HepG2 (cell line): Measurements from ENCODE around the gene UAP1L1. TPM values are rescaled to one million over a fixed set of nuclear protein-coding genes. Genes with fewer than 3 reads are reported as not detected.

Experiments used
- ARHGAP35 ChIP-seq: sonication (generic); formaldehyde crosslinking; IDR thresholded peaks from 2 replicates; pipeline ENCODE4 v1.9.0; 2022; ENCODE audit warnings: mild to moderate bottlenecking, inconsistent platforms, moderate library complexity, missing genetic modification reagents, borderline replicate concordance
- BRCA1 ChIP-seq: sonication (generic); formaldehyde crosslinking; IDR thresholded peaks from 2 replicates; pipeline ENCODE4 v1.4.0; 2020; ENCODE audit warnings: missing genetic modification reagents
- CEBPZ ChIP-seq: IDR thresholded peaks from 2 replicates; pipeline ENCODE4 v1.6.1; 2012; ENCODE audit warnings: low read length, improper control_type of control experiment
- FLYWCH1 ChIP-seq: sonication (generic); formaldehyde crosslinking; IDR thresholded peaks from 2 replicates; pipeline ENCODE4 v1.8.1; 2023; ENCODE audit warnings: mild to moderate bottlenecking, missing genetic modification reagents
- HIVEP1 ChIP-seq: sonication (generic); formaldehyde crosslinking; IDR thresholded peaks from 2 replicates; pipeline ENCODE4 v1.4.0; 2020; ENCODE audit warnings: mild to moderate bottlenecking, missing genetic modification reagents
- JUN ChIP-seq: sonication (generic); formaldehyde crosslinking; IDR thresholded peaks from 2 replicates; pipeline ENCODE4 v1.4.0; 2020; ENCODE audit warnings: mild to moderate bottlenecking, missing genetic modification reagents
- NFIC ChIP-seq: IDR thresholded peaks from 2 replicates; pipeline ENCODE4 v1.6.1; 2012; ENCODE audit warnings: mild to moderate bottlenecking, low read length, inconsistent platforms
- POGK ChIP-seq: sonication (generic); formaldehyde crosslinking; conservative IDR thresholded peaks from 2 replicates; pipeline ENCODE4 v1.8.0; 2022; ENCODE audit warnings: mild to moderate bottlenecking, moderate library complexity, missing genetic modification reagents
- RARA ChIP-seq: IDR thresholded peaks from 2 replicates; pipeline ENCODE4 v1.6.1; 2016; ENCODE audit warnings: missing genetic modification reagents, missing compliant biosample characterization
- RBM39 ChIP-seq: fragments of 200-400 bp; formaldehyde crosslinking; IDR thresholded peaks from one replicate; pipeline ENCODE4 v1.6.1; 2018; ENCODE audit warnings: antibody characterized with exemption, mild to moderate bottlenecking, low read depth, low read length; ENCODE audit not compliant: poor library complexity, severe bottlenecking
- SIN3A ChIP-seq: IDR thresholded peaks from 2 replicates; pipeline ENCODE4 v1.6.1; 2011; ENCODE audit warnings: low read depth, mild to moderate bottlenecking, control low read depth, low read length, borderline replicate concordance
- SMAD1 ChIP-seq: sonication (generic); formaldehyde crosslinking; IDR thresholded peaks from 2 replicates; pipeline ENCODE4 v1.4.0; 2020; ENCODE audit warnings: missing genetic modification reagents, low read depth, mild to moderate bottlenecking, borderline replicate concordance
- SMARCE1 ChIP-seq: fragments of 450-650 bp; IDR thresholded peaks from 2 replicates; pipeline ENCODE4 v1.6.1; 2017; ENCODE audit warnings: borderline replicate concordance
- SOX5 ChIP-seq: IDR thresholded peaks from 2 replicates; pipeline ENCODE4 v1.6.1; 2016; ENCODE audit warnings: borderline replicate concordance
- TAF1 ChIP-seq: sonication (generic); formaldehyde crosslinking; IDR thresholded peaks from 2 replicates; pipeline ENCODE4 v1.4.0; 2020; ENCODE audit warnings: missing genetic modification reagents
- ZNF264 ChIP-seq: sonication (generic); formaldehyde crosslinking; IDR thresholded peaks from 2 replicates; pipeline ENCODE4 v1.4.0; 2020; ENCODE audit warnings: missing genetic modification reagents
- ZNF296 ChIP-seq: sonication (generic); formaldehyde crosslinking; conservative IDR thresholded peaks from 2 replicates; pipeline ENCODE4 v1.5.0; 2020; ENCODE audit warnings: mild to moderate bottlenecking, missing genetic modification reagents
- ZNF30 ChIP-seq: sonication (generic); formaldehyde crosslinking; IDR thresholded peaks from 2 replicates; pipeline ENCODE4 v1.5.0; 2020; ENCODE audit warnings: mild to moderate bottlenecking, missing genetic modification reagents
- ZNF552 ChIP-seq: sonication (generic); formaldehyde crosslinking; IDR thresholded peaks from 2 replicates; pipeline ENCODE4 v1.9.0; 2022; ENCODE audit warnings: missing genetic modification reagents, mild to moderate bottlenecking, borderline replicate concordance
- ZNF576 ChIP-seq: sonication (generic); formaldehyde crosslinking; IDR thresholded peaks from 2 replicates; pipeline ENCODE4 v1.4.0; 2020; ENCODE audit warnings: mild to moderate bottlenecking, missing genetic modification reagents
- ZNF781 ChIP-seq: sonication (generic); formaldehyde crosslinking; IDR thresholded peaks from 2 replicates; pipeline ENCODE4 v1.5.1; 2020; ENCODE audit warnings: borderline replicate concordance, mild to moderate bottlenecking, missing genetic modification reagents; ENCODE audit errors: not compliant biosample characterization
- ZNF800 ChIP-seq: sonication (generic); formaldehyde crosslinking; IDR thresholded peaks from 2 replicates; pipeline ENCODE4 v1.4.0; 2020; ENCODE audit warnings: missing genetic modification reagents
- ZSCAN20 ChIP-seq: sonication (generic); formaldehyde crosslinking; IDR thresholded peaks from 2 replicates; pipeline ENCODE4 v1.4.0; 2020; ENCODE audit warnings: missing genetic modification reagents, mild to moderate bottlenecking, borderline replicate concordance
- polyA plus RNA-seq, 8 experiments: library from polyadenylated mRNA; depleted of rRNA in 3 of 8; stranded (reverse) in 7 of 8; unstranded in 1 of 8; fragments of >200 nt; fragmentation: Illumina TruSeq in 4 of 8; extraction: Trizol in 4 of 8; gene quantifications; 2 replicates each; pipeline versions ENCODE4 v1.2.1 to v1.2.3, GENCODE V29; 2011 to 2016; ENCODE audit warnings: low read depth in 4 of 8, missing spikeins in 1 of 8, mixed read lengths in 1 of 8; ENCODE audit not compliant: insufficient read depth in 1 of 8
- total RNA-seq, 5 experiments: library from RNA; depleted of rRNA; stranded (reverse); fragments of >200 nt; fragmentation: Illumina TruSeq; extraction: Trizol; gene quantifications; 2 replicates each; pipeline ENCODE4 v1.2.3, GENCODE V29; 2016; ENCODE audit warnings: low read depth in 1 of 5

Gene UAP1L1
- total and polyA plus RNA-seq, 2 of the 13 experiments (the other 11 are each of a cell fraction or from before 2014, with no cell fraction given) = 5.4 to 6.4 TPM

- peak; percentile 84 for TF ChIP-seq POGK
- TF ChIP-seq TAF1 (CRISPR knock-in tag) = peak; percentile 97
- no peak for TF ChIP-seq RBM39
- TF ChIP-seq ZNF30 (CRISPR knock-in tag) = no peak
- peak; percentile 20; the same call in 1 of the 2 replicates for TF ChIP-seq ZNF576
- TF ChIP-seq SIN3A = peak; percentile 85
- TF ChIP-seq ZSCAN20 = peak; percentile 59
- no peak for TF ChIP-seq FLYWCH1 (CRISPR knock-in tag)
- no peak for TF ChIP-seq SMARCE1
- TF ChIP-seq RARA = no peak; the same call in 1 of the 2 replicates
- TF ChIP-seq BRCA1 (CRISPR knock-in tag) = no peak
- 0 out of 2 replicates have a peak, but pooled peaks have one; percentile 59 for TF ChIP-seq ARHGAP35 (CRISPR knock-in tag)
- TF ChIP-seq JUN (CRISPR knock-in tag) = no peak
- TF ChIP-seq SMAD1 (CRISPR knock-in tag) = peak; percentile 50; the same call in 1 of the 2 replicates
- no peak for TF ChIP-seq ZNF552 (CRISPR knock-in tag)
- TF ChIP-seq SOX5 (CRISPR knock-in tag) = no peak
- TF ChIP-seq HIVEP1 (CRISPR knock-in tag) = no peak; the same call in 1 of the 2 replicates
- 0 out of 2 replicates have a peak, but pooled peaks have one; percentile 29 for TF ChIP-seq ZNF264 (CRISPR knock-in tag)
- TF ChIP-seq ZNF296 (CRISPR knock-in tag) = no peak
- TF ChIP-seq ZNF800 = no peak
- TF ChIP-seq NFIC = no peak
- TF ChIP-seq ZNF781 (CRISPR knock-in tag) = peak; percentile 79
- TF ChIP-seq CEBPZ = no peak
Measured at GRCh38 chr9:137129456-137130175, 52.3 kb downstream of the UAP1L1 start (continued).
